Left renal pelvis (tissue), 4 donors: Measurements from ENCODE around the gene COL4A3. TPM values are rescaled to one million over a fixed set of nuclear protein-coding genes. Genes with fewer than 3 reads are reported as not detected.

Source experiments
- DNase-seq, 4 donors: peaks; one replicate each; pipeline ENCODE4 v3.0.0-alpha.2; 2013; ENCODE audit warnings: low read depth in 4 of 4, low spot score in 3 of 4
- polyA plus RNA-seq, 4 donors: library from polyadenylated mRNA; unstranded; fragments of 120-200 nt; gene quantifications; one replicate each; pipeline ENCODE4 v1.2.1, GENCODE V29; 2013; ENCODE audit not compliant: insufficient read length in 4 of 4

The COL4A3 gene
- polyA plus RNA-seq, 4 donors = 1.6 to 65.0 (median 48.5) TPM

DNA sequence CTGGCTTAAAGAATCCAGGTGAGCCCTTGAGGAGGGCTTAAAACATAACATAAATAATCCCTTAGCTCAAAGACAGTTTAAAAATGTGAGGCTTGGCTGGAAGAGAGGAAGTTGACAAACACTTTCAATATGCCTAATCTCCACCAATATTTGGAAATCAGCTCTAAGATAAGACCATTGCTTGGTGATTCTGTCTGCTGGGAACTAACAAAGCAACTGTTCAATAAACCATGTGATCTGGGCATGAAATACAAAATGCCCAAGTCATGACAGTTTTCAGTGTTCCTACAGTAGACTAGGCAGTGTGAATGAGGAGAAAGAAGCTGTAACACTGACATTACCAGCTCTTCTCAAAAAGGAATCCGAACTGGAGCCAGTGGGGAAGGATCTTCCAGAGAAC lies 171.3 kb downstream of the COL4A3 start:
- DNase-seq = no peak

DNA sequence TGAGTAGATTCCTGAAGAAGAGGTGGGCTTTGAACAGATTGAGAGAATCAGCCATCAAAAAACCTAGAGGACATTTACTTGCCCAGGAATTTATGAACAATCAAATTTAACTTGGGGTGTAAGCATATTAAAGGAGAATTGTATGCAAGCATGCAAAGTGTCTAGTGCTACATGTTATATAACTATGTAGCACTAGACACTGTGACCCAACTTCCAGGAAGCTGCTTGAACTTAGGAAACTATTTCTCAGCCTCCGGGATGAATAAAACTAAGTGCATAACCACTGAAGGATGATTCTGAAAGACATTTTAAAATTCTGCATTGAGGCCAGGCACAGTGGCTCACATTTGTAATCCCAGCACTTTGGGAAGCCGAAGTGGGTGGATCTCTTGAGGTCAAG lies 173.0 kb downstream of the COL4A3 start:
- DNase-seq = no peak

DNA sequence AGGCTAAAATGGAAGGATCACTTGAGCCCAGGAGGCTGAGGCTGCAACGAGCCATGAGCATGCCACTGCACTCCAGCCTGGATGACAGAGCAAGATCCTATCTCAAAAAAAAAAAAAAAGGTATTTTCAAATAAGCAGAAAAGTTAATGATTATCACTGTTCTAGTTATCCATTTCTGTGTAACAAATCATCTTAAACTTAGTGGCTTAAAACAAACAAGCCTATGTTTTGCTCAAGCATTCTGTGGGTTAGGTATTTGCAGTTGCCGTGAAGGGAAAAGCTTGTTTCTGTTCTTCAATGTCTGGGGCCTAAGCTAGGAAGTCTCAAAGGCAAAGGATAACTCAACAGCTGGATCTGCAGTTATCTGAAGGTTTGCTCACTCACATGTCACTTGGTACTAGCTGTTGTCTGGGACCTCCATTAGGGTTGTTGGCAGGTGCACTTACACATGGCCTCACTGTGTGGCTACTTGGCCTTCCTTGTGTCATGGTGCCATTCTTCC lies 174.7 kb downstream of the COL4A3 start:
- DNase-seq = no peak

DNA sequence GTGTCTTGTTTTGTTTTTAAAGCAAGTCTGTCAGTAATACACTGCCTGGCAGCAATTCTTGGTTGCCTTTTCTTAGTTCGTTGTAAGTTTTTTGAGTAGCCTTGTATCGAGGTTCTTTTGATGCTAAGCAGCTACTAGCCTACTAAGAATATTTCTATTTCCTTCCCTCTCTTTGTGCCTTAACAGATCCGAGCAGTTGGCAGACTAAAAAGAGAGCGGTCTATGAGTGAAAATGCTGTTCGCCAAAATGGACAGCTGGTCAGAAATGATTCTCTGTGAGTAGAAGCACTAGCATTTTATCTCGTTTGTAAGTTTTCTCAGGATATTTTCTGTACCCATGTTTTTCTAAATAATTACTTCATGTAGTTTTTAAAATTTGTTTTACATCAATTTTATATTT lies 175.7 kb downstream of the COL4A3 start:
- DNase-seq = no peak

DNA sequence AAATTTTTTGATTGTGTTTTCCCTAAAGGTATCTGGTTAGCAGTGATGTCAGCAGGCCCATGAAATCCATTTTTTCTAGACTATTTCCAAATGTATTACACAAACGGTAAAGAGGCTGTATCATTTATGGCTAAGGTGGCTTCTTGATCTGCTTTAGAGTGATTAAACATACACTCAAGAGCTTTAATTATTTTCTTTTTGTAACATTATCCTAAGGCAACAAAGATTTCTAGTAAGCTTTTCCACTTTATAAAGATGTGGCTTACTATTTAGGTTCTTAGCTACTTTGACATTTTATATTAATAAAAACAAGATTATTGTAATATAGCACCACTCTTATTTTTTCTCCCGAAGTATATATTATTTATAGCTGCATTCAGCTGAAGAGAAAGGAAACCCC lies 177.1 kb downstream of the COL4A3 start:
- DNase-seq = no peak

DNA sequence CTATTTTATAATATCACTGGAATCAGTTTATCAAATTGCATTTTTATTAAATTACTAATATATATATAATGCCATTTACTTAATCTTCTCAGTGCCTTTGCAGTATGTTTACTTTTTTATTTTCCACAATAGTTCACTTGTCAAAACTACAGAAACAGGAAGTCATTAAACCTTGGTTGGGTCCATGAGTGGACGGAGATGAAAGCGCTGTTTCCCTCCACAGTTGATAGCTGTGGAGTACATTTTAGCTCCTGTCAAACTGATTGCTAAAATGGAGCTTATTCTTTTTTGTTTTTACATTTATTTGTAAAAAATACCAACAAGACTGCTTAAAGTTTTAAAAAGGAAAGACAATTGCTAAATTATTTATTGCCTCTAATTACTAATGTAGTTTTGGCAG lies 179.8 kb downstream of the COL4A3 start:
- DNase-seq = no peak

DNA sequence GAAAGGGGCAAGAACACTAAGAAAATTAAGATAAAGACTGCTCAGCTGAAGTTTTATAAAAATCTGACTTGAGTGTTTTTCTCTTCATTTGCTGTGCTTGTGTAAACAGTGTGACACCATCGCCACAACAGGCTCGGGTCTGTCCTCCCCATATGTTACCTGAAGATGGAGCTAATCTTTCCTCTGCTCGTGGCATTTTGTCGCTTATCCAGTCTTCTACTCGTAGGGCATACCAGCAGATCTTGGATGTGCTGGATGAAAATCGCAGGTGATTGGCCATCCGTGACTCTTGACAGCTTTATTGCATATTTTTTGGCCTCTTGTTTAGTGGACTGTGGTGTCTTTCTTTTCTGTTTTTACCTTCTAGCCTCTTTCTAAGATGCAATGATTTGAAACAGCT lies 182.7 kb downstream of the COL4A3 start:
- DNase-seq = no peak

DNA sequence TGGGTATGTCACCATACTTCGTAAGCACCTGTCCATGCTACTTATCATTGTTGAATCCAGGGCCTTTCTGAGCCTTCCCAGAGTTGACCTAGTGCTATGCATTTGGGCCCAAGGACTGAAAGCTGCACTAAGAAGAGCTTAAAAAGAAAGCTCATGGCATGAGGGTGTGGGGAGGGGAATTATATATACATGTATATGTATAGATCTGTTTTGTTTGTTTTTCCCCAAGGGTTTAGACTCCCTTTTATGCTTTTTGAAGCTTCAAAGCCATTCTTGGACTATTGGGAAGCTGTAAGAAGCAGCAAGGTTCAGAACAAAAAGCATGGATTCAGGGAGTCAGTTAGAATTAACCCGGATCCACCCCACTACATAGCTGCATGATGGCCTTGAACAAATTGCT lies 183.9 kb downstream of the COL4A3 start:
- DNase-seq = no peak

DNA sequence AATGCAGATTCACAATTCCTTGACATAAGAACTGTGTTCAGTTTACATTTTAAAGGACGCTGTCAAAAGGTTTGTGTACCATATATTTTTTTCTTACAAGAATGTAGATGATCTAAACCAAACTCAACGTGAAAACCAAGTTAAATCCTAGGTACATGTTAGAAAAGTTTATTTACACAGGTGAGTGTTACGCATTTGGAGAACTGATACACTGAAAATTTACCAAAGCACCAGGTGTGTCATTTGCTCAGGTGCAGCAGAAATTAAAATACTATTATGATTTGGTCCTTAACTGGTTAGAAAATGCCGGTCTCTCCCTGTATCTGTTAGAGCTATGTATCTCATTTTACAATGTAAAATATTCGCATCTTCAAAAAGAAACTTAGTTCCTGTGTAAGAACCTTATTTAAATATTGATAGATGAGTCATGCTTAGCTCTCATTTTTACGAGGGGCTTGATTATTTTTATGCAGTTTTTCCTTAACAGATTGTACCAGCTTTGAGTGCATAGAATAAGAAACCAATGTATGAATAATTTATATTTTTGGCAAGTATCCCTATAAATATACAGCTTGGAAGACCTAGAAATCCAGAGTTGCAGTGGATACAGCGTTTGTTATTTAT lies 185.7 kb downstream of the COL4A3 start:
- DNase-seq = no peak

DNA sequence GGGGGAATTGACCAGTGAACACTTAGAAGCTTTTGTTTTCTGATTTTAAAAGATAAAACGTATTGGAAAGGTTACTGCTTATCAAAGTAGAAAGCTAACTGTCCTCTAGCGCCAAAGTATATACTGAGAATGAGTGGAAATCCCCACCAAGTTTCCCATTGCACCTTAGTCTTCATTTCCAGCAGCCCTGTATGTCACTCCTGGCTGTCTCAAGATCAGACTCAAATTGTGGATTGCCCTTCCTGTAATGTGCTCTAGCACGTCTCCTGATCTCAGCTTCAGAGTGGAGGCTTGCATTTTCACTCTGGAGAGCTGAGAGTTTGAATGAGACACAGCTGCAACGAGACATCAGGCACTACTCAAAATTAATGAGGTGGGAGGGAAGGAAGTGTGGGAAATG lies 187.2 kb downstream of the COL4A3 start:
- DNase-seq = no peak

DNA sequence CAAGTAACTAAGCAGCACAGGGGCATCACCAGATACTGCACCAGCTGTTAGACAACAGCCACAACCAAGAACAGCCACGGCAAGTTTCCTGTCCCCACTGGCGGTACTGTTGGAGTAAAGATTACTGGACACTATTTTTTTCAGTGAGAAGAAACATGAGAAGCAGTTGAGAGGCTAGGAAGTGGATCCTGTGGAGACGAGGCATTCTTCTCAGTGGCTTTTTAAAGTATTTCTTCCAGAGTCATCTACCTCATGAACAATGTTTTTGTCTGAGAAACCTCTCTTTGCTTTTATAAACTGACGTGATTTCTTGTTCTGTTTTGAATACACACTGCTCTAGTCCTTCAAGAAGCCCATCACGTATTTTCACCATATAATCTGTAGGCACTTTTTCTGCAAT lies 195.9 kb downstream of the COL4A3 start:
- no peak for DNase-seq

DNA sequence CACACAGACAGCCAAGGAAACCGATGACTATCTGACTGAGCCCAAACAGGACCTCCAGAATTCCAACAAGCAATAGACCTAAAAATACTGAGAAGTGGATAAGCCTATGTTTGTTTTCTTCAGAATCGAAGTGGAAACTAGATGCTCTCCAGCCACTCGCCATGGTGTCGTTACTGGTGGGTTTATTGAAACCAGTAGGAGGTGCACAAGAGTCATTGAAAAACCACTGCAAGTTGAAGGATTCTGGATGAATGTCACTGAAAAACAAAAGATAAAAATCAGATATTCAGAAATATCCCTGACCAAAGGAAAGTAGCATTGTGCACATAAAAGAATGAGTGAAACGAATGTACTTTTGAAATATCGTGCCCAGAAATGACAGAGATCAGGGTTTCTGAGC lies 199.3 kb downstream of the COL4A3 start:
- DNase-seq = no peak

Other genes with a start within 250 kb of the COL4A3 start
- gene COL4A4, start 419 bp upstream of the COL4A3 start, polyA plus RNA-seq = 10 to 100 TPM in 3 of 4 donors, 1 to 10 TPM in 1; 1.1 to 65.3 (median 44.3) TPM
- gene MFF, start 160.6 kb downstream of the COL4A3 start, polyA plus RNA-seq = 100 to 1,000 TPM; 116 to 151 (median 131) TPM
- gene TM4SF20, start 214.7 kb downstream of the COL4A3 start, polyA plus RNA-seq = under 1 TPM; 0.05 to 0.21 (median 0.12) TPM
- not detected for gene SCYGR1, start 223.3 kb downstream of the COL4A3 start, polyA plus RNA-seq